ENCODE measurements around the gene CAT.

CAT gene

GRCh38 chr11:34411791-34412190 lies 26.9 kb upstream of the CAT start:
- H3K79me1 ChIP-seq (ENCODE audit: low read depth, low read length): no peaks in the 10 kb centered on the region
- no CpG with 5 or more reads among the region's 2 CpGs for WGBS, 2 donors (ENCODE audit: extremely low coverage in 2 of 2, insufficient read length in 2 of 2, insufficient replicate concordance in 1 of 2)
- H2BK12ac ChIP-seq (ENCODE audit: low read length): no peak overlapping the region

DNA sequence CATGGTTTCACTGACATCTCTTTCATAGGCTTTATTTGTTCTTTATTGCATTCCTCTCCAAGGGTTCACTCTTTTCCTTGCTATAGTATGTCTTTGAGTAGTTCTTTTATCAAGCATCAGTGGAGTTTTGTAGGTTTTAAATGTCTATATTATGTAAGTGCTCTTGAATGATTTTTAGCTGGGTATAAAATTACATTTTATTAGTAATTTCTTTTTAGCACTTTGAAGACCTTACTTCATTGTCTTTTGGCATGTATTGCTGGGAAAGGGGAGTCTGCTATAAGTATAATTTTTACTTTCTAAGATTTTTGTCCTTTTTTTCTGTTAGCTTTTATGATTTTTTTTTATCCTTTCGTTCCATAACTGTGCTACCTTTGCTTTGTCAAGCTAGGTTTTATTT lies 25.5 kb upstream of the CAT start:
- Histone ChIP-seq H3K27me3 (ENCODE audit: control insufficient read depth in 3 of 3, insufficient read depth in 3 of 3, low read depth in 1 of 3, low read length in 3 of 3) (no peaks in the 10 kb centered on the region), H3K14ac (ENCODE audit: low read length) (no peak overlapping the region), H3K9me3 (replicated peaks in 1 of 2; ENCODE audit: control insufficient read depth in 2 of 2, insufficient read depth in 1 of 2, low read depth in 1 of 2, low read length in 2 of 2) (peaks cover 0 to 9% of the 10 kb centered on the region in 2 donors), H2AFZ (ENCODE audit: low read length) (no peak overlapping the region), H4K91ac (ENCODE audit: low read depth, low read length, poor library complexity) (no peak overlapping the region), H3K36me3 (replicated peaks in 1 of 2; ENCODE audit: control insufficient read depth in 2 of 2, insufficient read depth in 2 of 2, low read length in 2 of 2) (no peaks in the 10 kb centered on the region), H4K8ac (ENCODE audit: low read depth, low read length) (no peak overlapping the region), H2AK5ac (ENCODE audit: low read depth, low read length) (no peak overlapping the region), H3K27ac (replicated peaks; ENCODE audit: low read length) (no peak overlapping the region), H2BK12ac (ENCODE audit: low read length) (no peak overlapping the region), H3K4ac (ENCODE audit: low read length) (no peak overlapping the region), H3K9ac (ENCODE audit: low read depth, low read length, poor library complexity) (no peak overlapping the region), H2BK120ac (ENCODE audit: low read depth, low read length) (no peak overlapping the region), H3K23ac (ENCODE audit: low read depth, low read length, poor library complexity) (no peak overlapping the region), H3K4me1 (ENCODE audit: control insufficient read depth in 2 of 2, insufficient read depth in 1 of 2, low read depth in 1 of 2, low read length in 2 of 2) (no peaks in the 10 kb centered on the region), H3K4me3 (ENCODE audit: low read length in 2 of 2) (no peak overlapping the region), H3K79me1 (ENCODE audit: low read depth, low read length) (no peaks in the 10 kb centered on the region), H2BK15ac (ENCODE audit: low read length) (no peak overlapping the region), H3K18ac (ENCODE audit: low read length) (no peak overlapping the region), H3K4me2 (ENCODE audit: insufficient read depth, low read length, poor library complexity, severe bottlenecking) (no peak overlapping the region), H2BK5ac (ENCODE audit: low read length) (no peak overlapping the region)
- WGBS, 2 donors (ENCODE audit: extremely low coverage in 2 of 2, insufficient read length in 2 of 2, insufficient replicate concordance in 1 of 2): no CpG with 5 or more reads among the region's 1 CpG
- no peak for DNase-seq (ENCODE audit: low spot score)

More at GRCh38 chr11:34411791-34412190, 26.9 kb upstream of the CAT start:
- Histone ChIP-seq H2AFZ (ENCODE audit: low read length) (no peak overlapping the region), H3K14ac (ENCODE audit: low read length) (no peak overlapping the region), H4K8ac (ENCODE audit: low read depth, low read length) (no peak overlapping the region), H3K4me3 (ENCODE audit: low read length in 2 of 2) (no peak overlapping the region), H3K27me3 (ENCODE audit: control insufficient read depth in 3 of 3, insufficient read depth in 3 of 3, low read depth in 1 of 3, low read length in 3 of 3) (no peaks in the 10 kb centered on the region), H3K9me3 (replicated peaks in 1 of 2; ENCODE audit: control insufficient read depth in 2 of 2, insufficient read depth in 1 of 2, low read depth in 1 of 2, low read length in 2 of 2) (peaks cover 0 to 9% of the 10 kb centered on the region in 2 donors), H4K91ac (ENCODE audit: low read depth, low read length, poor library complexity) (no peak overlapping the region), H3K4me1 (ENCODE audit: control insufficient read depth in 2 of 2, insufficient read depth in 1 of 2, low read depth in 1 of 2, low read length in 2 of 2) (no peaks in the 10 kb centered on the region), H3K4ac (ENCODE audit: low read length) (no peak overlapping the region), H3K9ac (ENCODE audit: low read depth, low read length, poor library complexity) (no peak overlapping the region), H3K18ac (ENCODE audit: low read length) (no peak overlapping the region), H2BK120ac (ENCODE audit: low read depth, low read length) (no peak overlapping the region), H2BK15ac (ENCODE audit: low read length) (no peak overlapping the region), H3K27ac (replicated peaks; ENCODE audit: low read length) (no peak overlapping the region), H2BK5ac (ENCODE audit: low read length) (no peak overlapping the region), H3K23ac (ENCODE audit: low read depth, low read length, poor library complexity) (no peak overlapping the region), H3K36me3 (replicated peaks in 1 of 2; ENCODE audit: control insufficient read depth in 2 of 2, insufficient read depth in 2 of 2, low read length in 2 of 2) (no peaks in the 10 kb centered on the region), H2AK5ac (ENCODE audit: low read depth, low read length) (no peak overlapping the region), H3K4me2 (ENCODE audit: insufficient read depth, low read length, poor library complexity, severe bottlenecking) (no peak overlapping the region)
- DNase-seq (ENCODE audit: low spot score): no peak

- no peak overlapping the region for H4K8ac ChIP-seq (ENCODE audit: low read depth, low read length)
These were observed 23.2 kb upstream of the CAT start for GRCh38 chr11:34415538-34415937.

GRCh38 chr11:34416088-34416487 lies 22.6 kb upstream of the CAT start:
- H3K4me2 ChIP-seq (ENCODE audit: insufficient read depth, low read length, poor library complexity, severe bottlenecking): no peak overlapping the region
- H3K14ac ChIP-seq (ENCODE audit: low read length): no peak overlapping the region
- no peak overlapping the region for H3K18ac ChIP-seq (ENCODE audit: low read length)
- H4K91ac ChIP-seq (ENCODE audit: low read depth, low read length, poor library complexity): no peak overlapping the region
- no peak overlapping the region for H2AFZ ChIP-seq (ENCODE audit: low read length)
- no peak for DNase-seq (ENCODE audit: low spot score)
- H2BK120ac ChIP-seq (ENCODE audit: low read depth, low read length): no peak overlapping the region
- no peak overlapping the region for H3K9ac ChIP-seq (ENCODE audit: low read depth, low read length, poor library complexity)
- no peak overlapping the region for H3K27ac ChIP-seq (replicated peaks; ENCODE audit: low read length)
- H3K4ac ChIP-seq (ENCODE audit: low read length): no peak overlapping the region
- no CpG with 5 or more reads among the region's 1 CpG for WGBS, 2 donors (ENCODE audit: extremely low coverage in 2 of 2, insufficient read length in 2 of 2, insufficient replicate concordance in 1 of 2)
- H3K79me1 ChIP-seq (ENCODE audit: low read depth, low read length): no peaks in the 10 kb centered on the region
- no peak overlapping the region for H2BK15ac ChIP-seq (ENCODE audit: low read length)
- no peaks in the 10 kb centered on the region for H3K36me3 ChIP-seq (replicated peaks in 1 of 2; ENCODE audit: control insufficient read depth in 2 of 2, insufficient read depth in 2 of 2, low read length in 2 of 2)
- peaks cover 0 to 9% of the 10 kb centered on the region in 2 donors for H3K9me3 ChIP-seq (replicated peaks in 1 of 2; ENCODE audit: control insufficient read depth in 2 of 2, insufficient read depth in 1 of 2, low read depth in 1 of 2, low read length in 2 of 2)
- H2AK5ac ChIP-seq (ENCODE audit: low read depth, low read length): no peak overlapping the region
- no peaks in the 10 kb centered on the region for H3K4me1 ChIP-seq (ENCODE audit: control insufficient read depth in 2 of 2, insufficient read depth in 1 of 2, low read depth in 1 of 2, low read length in 2 of 2)
- H3K27me3 ChIP-seq (ENCODE audit: control insufficient read depth in 3 of 3, insufficient read depth in 3 of 3, low read depth in 1 of 3, low read length in 3 of 3): peaks cover 0 to 7% (median 0%) of the 10 kb centered on the region in 3 experiments
- H2BK5ac ChIP-seq (ENCODE audit: low read length): no peak overlapping the region
- no peak overlapping the region for H4K8ac ChIP-seq (ENCODE audit: low read depth, low read length)
- H3K4me3 ChIP-seq (ENCODE audit: low read length in 2 of 2): no peak overlapping the region
- H2BK12ac ChIP-seq (ENCODE audit: low read length): no peak overlapping the region
- H3K23ac ChIP-seq (ENCODE audit: low read depth, low read length, poor library complexity): no peak overlapping the region

More at GRCh38 chr11:34415538-34415937, 23.2 kb upstream of the CAT start:
- H3K4me3 ChIP-seq (ENCODE audit: low read length in 2 of 2): no peak overlapping the region
- H3K36me3 ChIP-seq (replicated peaks in 1 of 2; ENCODE audit: control insufficient read depth in 2 of 2, insufficient read depth in 2 of 2, low read length in 2 of 2): no peaks in the 10 kb centered on the region
- no peak overlapping the region for H2BK120ac ChIP-seq (ENCODE audit: low read depth, low read length)
- no peak overlapping the region for H3K18ac ChIP-seq (ENCODE audit: low read length)
- H3K27ac ChIP-seq (replicated peaks; ENCODE audit: low read length): no peak overlapping the region
- WGBS, 2 donors (ENCODE audit: extremely low coverage in 2 of 2, insufficient read length in 2 of 2, insufficient replicate concordance in 1 of 2): no CpG with 5 or more reads among the region's 4 CpGs
- no peak overlapping the region for H3K9ac ChIP-seq (ENCODE audit: low read depth, low read length, poor library complexity)
- no peak overlapping the region for H2BK12ac ChIP-seq (ENCODE audit: low read length)
- H3K23ac ChIP-seq (ENCODE audit: low read depth, low read length, poor library complexity): no peak overlapping the region
- no peak overlapping the region for H4K91ac ChIP-seq (ENCODE audit: low read depth, low read length, poor library complexity)
- H2AFZ ChIP-seq (ENCODE audit: low read length): no peak overlapping the region
- peaks cover 0 to 9% of the 10 kb centered on the region in 2 donors for H3K9me3 ChIP-seq (replicated peaks in 1 of 2; ENCODE audit: control insufficient read depth in 2 of 2, insufficient read depth in 1 of 2, low read depth in 1 of 2, low read length in 2 of 2)
- no peak overlapping the region for H3K14ac ChIP-seq (ENCODE audit: low read length)
- no peak overlapping the region for H2BK15ac ChIP-seq (ENCODE audit: low read length)
- no peak overlapping the region for H3K4me2 ChIP-seq (ENCODE audit: insufficient read depth, low read length, poor library complexity, severe bottlenecking)
- no peaks in the 10 kb centered on the region for H3K79me1 ChIP-seq (ENCODE audit: low read depth, low read length)
- H2AK5ac ChIP-seq (ENCODE audit: low read depth, low read length): no peak overlapping the region
- H2BK5ac ChIP-seq (ENCODE audit: low read length): no peak overlapping the region
- peaks cover 0 to 3% (median 0%) of the 10 kb centered on the region in 3 experiments for H3K27me3 ChIP-seq (ENCODE audit: control insufficient read depth in 3 of 3, insufficient read depth in 3 of 3, low read depth in 1 of 3, low read length in 3 of 3)
- DNase-seq (ENCODE audit: low spot score): no peak
- H3K4me1 ChIP-seq (ENCODE audit: control insufficient read depth in 2 of 2, insufficient read depth in 1 of 2, low read depth in 1 of 2, low read length in 2 of 2): no peaks in the 10 kb centered on the region
- no peak overlapping the region for H3K4ac ChIP-seq (ENCODE audit: low read length)
